Activated B cell treated with CpG ODN at 0.5 μM for 24 hours (primary cell): ENCODE data around the gene ZACN. TPM values are rescaled to one million over a fixed set of nuclear protein-coding genes. Genes with fewer than 3 reads are reported as not detected.

Experiments
- ATAC-seq: fragments of 200-7000 bp; cut with Tn5 transposase; one replicate; pipeline ENCODE4 v1.10.0; 2021; ENCODE audit warnings: low read depth, mild to moderate bottlenecking, moderate library complexity
- CTCF ChIA-PET: fragments of 350-600 bp; sonication (Branson Sonifier 250); formaldehyde crosslinking; loops from one replicate; lab custom pipeline; 2021; ENCODE audit warnings: antibody characterized with exemption; lab: Charles Lee
- POLR2A ChIA-PET: fragments of 350-600 bp; sonication (Branson Sonifier 250); formaldehyde crosslinking; loops from one replicate; lab custom pipeline; 2021; ENCODE audit warnings: antibody characterized with exemption; lab: Charles Lee
- DNase-seq: peaks from one replicate; pipeline ENCODE4 v3.0.0; 2022
- H3K27ac Mint-ChIP-seq: one replicate; pipeline ENCODE4 v1.8.0; 2020; ENCODE audit warnings: mixed read lengths
- H3K27me3 Mint-ChIP-seq: one replicate; pipeline ENCODE4 v1.8.0; 2021; ENCODE audit warnings: mixed read lengths
- H3K36me3 Mint-ChIP-seq: one replicate; pipeline ENCODE4 v1.8.0; 2021; ENCODE audit warnings: low read depth, mixed read lengths
- H3K4me1 Mint-ChIP-seq: one replicate; pipeline ENCODE4 v1.8.0; 2021; ENCODE audit warnings: mixed read lengths
- H3K4me3 Mint-ChIP-seq: one replicate; pipeline ENCODE4 v1.8.0; 2020; ENCODE audit warnings: mild to moderate bottlenecking, mixed read lengths
- H3K9me3 Mint-ChIP-seq: one replicate; pipeline ENCODE4 v1.8.0; 2020; ENCODE audit warnings: mixed read lengths
- CTCF ChIP-seq: fragments of 200-600 bp; IDR thresholded peaks from one replicate; pipeline ENCODE4 v1.8.0; 2022; ENCODE audit warnings: antibody characterized with exemption, mild to moderate bottlenecking
- intact Hi-C: fragments of 100-400 bp; cut with micrococcal nuclease; formaldehyde crosslinking; loops from one replicate; pipeline ENCODE4 v1.15.1; 2024
- total RNA-seq: library from RNA; stranded (reverse); gene quantifications from 2 replicates; pipeline ENCODE4 v1.2.3, GENCODE V29; 2022

The ZACN gene
- total RNA-seq, 1 donor from 2014 or later: 0.67 TPM

GRCh38 chr17:76131692-76132573 lies 53.0 kb downstream of the ZACN start:
- H3K27ac Mint-ChIP-seq: no peak overlapping the region
- ATAC-seq (no peak), DNase-seq (no peak)
- intact Hi-C loops: no loop called here
- POLR2A ChIA-PET: no interaction called here
- H3K4me1 Mint-ChIP-seq: no peaks in the 10 kb centered on the region
- no peaks in the 10 kb centered on the region for H3K9me3 Mint-ChIP-seq
- CTCF ChIA-PET: no interaction called here
- peaks cover 9% of the 10 kb centered on the region for H3K27me3 Mint-ChIP-seq
- no peak for TF ChIP-seq CTCF
- no peak overlapping the region for H3K4me3 Mint-ChIP-seq
- no peaks in the 10 kb centered on the region for H3K36me3 Mint-ChIP-seq

Other genes starting within 250 kb of the ZACN start
- 90.4 and 102 TPM in 2 replicates for gene UNC13D, start 234.8 kb upstream of the ZACN start, total RNA-seq
- 66.0 and 68.7 TPM in 2 replicates for gene WBP2, start 223.8 kb upstream of the ZACN start, total RNA-seq
- 3.1 and 3.5 TPM in 2 replicates for gene TRIM47, start 200.6 kb upstream of the ZACN start, total RNA-seq
- 20.0 and 22.4 TPM in 2 replicates for gene TRIM65, start 182.2 kb upstream of the ZACN start, total RNA-seq
- gene MRPL38, start 174.3 kb upstream of the ZACN start, total RNA-seq: 132 and 137 TPM in 2 replicates
- 13.2 and 15.1 TPM in 2 replicates for gene FBF1, start 138.1 kb upstream of the ZACN start, total RNA-seq
- 23.3 and 25.8 TPM in 2 replicates for gene ACOX1, start 100.0 kb upstream of the ZACN start, total RNA-seq
- 22.7 and 23.2 TPM in 2 replicates for gene TEN1, start 99.9 kb upstream of the ZACN start, total RNA-seq
- gene CDK3, start 78.3 kb upstream of the ZACN start, total RNA-seq: 11.4 and 14.1 TPM in 2 replicates
- gene EVPL, start 51.9 kb upstream of the ZACN start, total RNA-seq: not detected in 2 replicates
- 73.7 and 76.1 TPM in 2 replicates for gene SRP68, start 6.7 kb upstream of the ZACN start, total RNA-seq
- 0.18 and 0.32 TPM in 2 replicates for gene GALR2, start 4.4 kb upstream of the ZACN start, total RNA-seq
- 133 and 146 TPM in 2 replicates for gene EXOC7, start 24.6 kb downstream of the ZACN start, total RNA-seq
- 0.39 and 0.44 TPM in 2 replicates for gene FOXJ1, start 62.1 kb downstream of the ZACN start, total RNA-seq
- 3.1 and 3.5 TPM in 2 replicates for gene RNF157, start 161.3 kb downstream of the ZACN start, total RNA-seq
- gene UBALD2, start 186.2 kb downstream of the ZACN start, total RNA-seq: 144 and 152 TPM in 2 replicates
- 2.0 and 2.2 TPM in 2 replicates for gene QRICH2, start 229.1 kb downstream of the ZACN start, total RNA-seq